Measurements from ENCODE around the gene AUP1.
A peak's percentile ranks its signal among the peaks of the same experiment; 100 is the strongest.

Gene AUP1

DNA sequence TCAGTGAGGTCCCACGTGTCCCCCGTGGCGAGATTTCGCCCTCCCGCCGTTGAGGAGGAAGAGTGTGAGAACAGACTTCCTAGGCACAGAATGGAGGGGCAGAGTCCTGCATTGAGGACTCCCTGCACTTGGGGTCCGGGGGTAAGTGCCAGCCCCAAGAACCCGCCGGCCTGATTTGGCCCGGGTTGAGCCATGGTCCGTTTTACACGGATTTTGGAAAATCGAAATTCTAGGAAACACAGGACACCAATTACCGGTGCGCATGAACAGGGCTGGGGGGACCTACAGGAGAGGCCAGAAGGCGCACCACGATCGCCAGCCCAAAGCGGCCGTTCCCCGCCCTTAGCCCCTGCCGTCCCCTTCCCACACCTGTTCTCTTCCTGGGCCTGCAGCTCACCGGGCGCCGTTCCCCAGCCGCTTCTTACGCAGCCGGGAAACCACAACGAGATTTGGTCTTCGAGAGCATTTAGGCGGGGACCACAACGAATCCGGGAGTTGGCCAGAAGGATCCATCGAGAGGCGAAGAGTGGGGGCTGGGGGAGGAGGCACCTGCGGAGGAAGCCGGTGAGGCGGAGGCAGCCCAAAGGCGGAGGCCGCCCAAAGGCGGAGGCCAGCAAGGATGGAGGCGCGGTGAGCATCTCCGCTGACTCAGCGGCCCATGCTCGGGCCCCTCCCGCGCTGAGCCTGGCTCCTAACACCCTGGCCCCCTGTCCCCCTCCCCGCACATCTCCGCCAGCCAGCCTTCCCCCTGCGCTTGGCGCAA, 15.7 kb downstream of the AUP1 start:
- peak; percentile 62 for DNase-seq (ENCODE audit: low spot score)

DNA sequence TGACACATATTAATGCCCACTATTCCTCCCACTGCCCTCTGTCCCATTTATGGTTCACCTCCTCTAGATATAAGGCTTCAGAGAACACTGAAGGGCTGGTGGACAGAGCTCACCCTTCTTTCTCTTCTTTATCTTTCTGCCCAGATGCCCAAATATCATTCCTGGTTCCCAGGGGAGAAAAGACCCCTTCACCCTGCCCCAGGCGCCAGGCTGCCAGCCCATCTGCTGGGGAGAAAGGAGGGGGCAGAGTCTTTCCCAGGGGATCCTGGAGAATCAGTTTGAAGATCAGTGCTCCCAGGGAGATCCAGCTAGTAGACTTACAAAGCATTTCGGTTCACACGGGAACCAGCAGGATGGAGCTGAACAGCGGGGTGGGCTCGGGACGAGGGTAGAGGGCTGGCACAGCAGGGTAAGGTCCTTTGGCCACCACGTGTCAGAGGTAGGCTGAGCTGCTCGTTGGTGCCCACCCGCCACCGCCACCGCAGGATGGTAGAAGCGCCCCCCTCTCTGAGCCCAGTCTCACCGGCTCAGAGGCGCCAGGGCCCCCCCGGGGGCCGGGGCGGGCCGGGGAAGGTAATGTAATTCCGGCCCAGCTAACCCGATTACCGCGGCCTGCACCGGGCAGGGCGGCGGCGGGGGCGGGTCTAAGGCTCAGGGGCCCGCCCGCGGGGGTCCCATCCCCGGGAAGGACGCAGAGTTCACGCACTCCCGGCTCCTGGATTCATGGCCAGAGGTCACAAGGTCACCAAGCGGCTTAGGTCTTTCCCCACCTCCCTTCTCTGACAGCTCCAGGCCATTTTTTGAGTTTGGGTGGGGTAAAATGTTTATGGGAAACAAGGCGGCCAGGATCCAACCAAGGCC, 16.5 kb downstream of the AUP1 start:
- DNase-seq (ENCODE audit: low spot score) = peak; percentile 82

DNA sequence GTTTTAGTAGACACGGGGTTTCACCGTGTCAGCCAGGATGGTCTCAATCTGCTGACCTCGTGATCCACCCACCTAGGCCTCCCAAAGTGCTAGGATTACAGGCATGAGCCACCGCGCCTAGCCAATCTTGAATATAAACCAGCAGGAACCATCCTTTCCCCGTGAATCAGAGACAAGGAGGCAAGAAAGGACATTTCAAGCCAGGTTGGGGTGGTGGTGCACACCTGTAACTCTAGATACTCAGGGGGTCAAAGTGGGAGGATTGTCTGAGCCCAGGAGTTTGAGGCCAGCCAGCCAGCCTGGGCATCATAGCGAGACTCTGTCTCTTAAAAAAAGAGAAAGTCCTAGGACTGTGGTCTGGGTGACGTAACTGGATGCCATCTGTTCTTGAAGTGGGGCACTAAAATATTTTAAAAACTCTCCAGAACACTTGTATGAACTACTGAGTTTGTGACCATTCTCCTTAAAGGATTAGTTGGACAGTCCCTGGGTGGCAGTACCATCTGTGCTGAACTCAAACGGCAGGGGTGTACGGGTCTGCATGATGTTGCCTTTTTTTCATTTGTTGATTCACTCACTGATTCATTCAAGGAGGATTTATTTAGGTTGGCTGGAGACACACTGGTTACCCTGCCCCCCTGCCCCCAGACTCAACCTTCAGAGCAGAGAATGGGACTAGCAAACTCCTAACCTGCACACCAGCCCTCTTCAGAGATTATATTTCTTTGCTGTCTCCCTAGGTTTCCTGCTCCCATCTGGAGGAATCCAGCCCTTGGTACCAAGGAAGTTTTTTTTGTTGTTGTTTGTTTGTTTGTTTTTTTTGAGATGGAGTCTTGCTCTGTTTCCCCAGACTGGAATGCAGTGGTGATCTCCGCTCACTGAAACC, 18.2 kb downstream of the AUP1 start:
- DNase-seq (ENCODE audit: low spot score) = no peak

DNA sequence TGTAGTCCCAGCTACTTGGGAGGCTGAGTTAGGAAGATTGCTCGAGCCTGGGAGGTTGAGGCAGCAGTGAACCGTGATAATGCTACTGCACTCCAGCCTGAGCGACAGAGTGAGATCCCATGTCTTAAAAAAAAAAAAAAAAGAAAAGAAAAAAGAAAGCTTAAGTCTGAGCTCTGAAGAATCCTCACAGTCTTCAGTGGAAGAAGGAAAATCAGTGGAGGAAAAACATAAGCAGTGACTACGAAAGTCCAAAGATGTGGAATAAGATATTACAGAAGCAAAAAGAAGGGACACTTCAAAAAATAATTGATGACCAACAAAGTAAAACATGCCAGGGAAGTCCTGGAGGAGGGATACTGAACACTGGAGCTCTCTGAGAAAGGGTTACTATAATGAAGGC, 19.2 kb downstream of the AUP1 start:
- DNase-seq (ENCODE audit: low spot score) = no peak

DNA sequence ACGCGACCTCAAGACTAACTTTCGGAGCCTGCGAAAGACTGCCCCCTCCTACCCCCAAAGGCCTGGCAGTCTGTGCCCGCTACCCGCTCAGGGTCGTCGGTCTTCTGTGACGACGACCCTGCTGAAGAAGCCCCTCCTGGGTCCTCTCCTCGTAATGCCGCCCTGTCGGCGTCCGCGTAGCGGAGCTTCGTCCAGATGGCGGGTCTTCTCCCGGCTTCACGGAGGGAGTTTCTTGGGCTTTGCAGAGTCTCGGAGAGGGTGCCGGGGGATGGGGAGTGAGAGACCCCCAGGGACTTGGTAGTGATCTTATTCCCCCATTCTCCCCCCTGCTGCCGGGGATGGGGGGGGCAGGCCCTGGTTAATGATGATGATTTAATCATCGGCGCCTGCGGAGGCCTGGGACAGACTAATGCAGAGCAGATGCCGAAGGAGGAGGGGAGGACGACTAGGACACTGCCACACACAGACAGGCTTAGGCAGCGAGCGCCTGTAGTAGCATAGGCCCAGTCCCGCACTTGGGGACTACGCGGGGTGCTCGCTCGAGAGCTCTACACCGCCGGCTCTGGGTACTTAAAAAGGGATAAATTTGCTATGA, 21.5 kb downstream of the AUP1 start:
- no peak for DNase-seq (ENCODE audit: low spot score)

DNA sequence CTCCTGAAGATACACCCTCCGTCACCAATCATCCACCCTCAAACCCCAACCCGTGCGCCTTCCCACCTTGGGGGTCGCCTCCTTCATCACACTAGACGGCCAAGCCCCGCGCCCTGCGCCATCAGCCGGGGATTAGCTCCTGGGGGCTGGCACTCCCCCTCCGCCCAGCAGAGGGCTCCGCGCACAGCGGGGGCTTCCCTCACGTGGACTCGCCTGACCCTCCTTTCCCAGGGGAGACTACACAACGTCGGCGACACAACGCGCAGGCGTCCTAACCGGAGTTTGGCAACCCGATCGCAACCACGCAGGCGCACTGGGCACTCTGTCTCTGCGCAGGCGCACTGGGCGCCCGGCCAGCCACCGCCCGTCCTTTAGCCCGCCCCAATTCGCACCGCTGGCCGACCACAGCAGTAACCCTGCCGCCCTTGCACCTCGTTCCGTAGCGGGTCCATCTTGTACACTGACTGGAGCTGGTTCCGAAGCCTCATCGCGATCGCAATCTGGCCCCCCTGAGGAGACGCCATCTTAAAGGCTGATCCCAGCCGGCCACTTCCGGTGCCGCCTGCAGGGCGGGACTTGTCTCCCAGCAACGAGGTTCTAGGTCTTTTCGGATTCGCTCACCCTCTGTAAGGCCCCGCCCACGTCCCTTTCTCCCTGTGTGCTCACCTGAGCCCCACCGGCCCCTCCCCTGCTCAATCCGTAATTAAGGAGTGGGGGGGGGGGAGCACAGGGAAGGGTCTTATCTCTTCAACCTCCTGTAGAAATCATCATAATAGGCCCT, 22.2 kb downstream of the AUP1 start, which contains the start of gene PCGF1:
PCGF1 (minus strand) TSS at position 551 of the 781 bp plus-strand sequence; CDS start at position 524, 27 bp downstream.
- DNase-seq (ENCODE audit: low spot score) = peak; percentile 97

DNA sequence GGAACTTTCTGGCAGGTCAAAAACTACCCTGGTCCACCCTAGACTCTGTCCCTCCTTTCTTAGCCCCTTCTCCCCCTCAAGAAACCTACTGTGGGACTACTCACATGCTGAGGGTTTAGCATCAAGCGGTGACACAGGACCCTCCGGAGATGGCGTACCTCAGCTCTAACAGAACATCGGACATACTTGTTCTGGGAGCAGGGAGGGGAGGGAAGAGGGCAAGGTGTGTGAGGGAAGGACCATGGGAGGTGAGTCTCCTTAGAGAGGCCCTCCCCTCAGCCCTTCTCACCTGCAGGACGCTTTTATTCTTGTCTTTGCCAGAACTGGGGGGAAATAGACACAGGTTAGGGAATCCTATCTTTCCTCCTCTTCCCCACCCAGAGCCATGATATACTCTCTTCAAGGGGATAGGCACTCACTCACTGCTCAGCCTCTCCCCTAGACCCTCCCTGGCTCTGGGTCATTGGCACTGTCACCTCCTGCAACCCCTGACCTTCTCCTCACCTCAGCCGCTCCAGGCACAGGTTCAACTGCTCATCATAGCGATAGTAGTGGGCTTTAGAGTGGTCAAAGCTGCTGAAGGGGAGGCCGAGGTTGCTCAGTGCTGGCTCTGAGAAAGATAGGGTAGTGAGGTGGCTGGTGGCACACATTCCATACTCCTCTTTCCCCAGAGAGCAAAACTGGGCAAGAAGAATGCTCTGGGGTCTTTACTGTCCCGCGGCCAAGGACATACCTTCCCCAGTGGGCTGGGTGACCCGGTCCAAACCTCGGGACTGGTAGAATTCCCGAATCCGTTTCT, 23.9 kb downstream of the AUP1 start:
- no peak for DNase-seq (ENCODE audit: low spot score)

DNA sequence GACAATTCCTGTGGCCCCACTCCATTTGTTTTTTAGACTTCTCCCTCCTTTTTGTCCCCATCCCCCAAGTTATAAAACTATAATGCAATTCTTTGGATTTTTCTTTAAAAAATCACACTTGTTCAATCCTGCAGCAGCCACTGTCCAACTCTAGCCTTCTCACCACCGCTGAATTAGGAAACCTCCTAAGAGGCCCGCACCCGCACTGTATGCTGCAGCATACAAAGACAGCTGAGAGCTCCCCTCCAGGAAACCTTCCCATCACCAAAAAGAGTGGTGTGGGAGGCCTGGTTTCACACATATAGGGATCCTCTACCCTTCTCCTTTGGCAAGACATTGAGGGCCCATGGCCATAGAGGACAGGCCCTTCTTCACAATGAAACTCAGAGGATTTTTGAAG, 24.9 kb downstream of the AUP1 start:
- DNase-seq (ENCODE audit: low spot score) = no peak

DNA sequence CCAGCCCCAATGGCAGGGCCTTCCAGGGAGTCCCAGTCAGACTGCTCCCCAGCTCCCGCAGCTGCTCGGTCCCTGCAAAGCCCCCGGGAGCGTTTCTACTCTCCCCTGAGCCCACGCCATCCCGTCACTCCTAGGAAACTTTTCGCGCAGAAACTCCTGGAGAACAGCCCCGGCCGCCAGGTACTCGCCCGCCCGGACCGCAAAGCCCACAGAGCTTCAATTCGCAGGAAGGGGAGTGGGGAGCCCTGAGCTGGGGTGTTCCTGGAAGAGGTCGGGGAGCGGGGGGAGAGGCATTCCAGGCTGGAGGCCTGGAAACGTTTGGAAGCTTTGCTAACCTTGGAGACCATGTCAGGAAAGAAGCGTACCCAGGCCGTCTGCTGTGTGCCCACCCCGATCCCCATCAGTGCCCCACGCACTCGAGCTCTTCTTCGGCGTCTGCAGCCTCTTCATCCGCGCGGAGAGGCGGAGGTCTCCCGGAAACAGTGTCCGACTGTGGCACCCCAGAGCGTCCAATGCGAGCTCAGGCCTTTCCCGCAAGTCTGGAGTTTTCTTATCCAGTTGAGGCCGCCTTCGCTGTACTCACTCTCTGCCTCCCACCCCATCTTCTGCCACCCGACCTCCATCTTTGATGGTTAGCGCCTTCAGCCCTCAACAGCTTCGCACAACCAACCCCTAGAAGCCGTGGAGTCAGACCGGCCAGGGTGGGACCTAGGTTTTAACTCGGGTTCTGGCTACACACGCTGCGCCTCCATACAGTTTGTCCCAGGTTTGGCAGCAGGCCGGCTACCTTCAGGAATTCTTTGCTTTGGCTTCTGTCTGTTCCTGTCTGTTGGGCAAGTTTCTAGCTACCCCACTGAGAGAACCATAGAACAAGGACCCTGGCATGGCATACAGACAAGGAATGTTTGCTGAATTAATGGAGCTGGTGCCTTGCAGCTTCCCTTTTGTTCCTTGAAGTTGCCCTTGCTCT, 25.7 kb downstream of the AUP1 start:
- DNase-seq (ENCODE audit: low spot score) = no peak

DNA sequence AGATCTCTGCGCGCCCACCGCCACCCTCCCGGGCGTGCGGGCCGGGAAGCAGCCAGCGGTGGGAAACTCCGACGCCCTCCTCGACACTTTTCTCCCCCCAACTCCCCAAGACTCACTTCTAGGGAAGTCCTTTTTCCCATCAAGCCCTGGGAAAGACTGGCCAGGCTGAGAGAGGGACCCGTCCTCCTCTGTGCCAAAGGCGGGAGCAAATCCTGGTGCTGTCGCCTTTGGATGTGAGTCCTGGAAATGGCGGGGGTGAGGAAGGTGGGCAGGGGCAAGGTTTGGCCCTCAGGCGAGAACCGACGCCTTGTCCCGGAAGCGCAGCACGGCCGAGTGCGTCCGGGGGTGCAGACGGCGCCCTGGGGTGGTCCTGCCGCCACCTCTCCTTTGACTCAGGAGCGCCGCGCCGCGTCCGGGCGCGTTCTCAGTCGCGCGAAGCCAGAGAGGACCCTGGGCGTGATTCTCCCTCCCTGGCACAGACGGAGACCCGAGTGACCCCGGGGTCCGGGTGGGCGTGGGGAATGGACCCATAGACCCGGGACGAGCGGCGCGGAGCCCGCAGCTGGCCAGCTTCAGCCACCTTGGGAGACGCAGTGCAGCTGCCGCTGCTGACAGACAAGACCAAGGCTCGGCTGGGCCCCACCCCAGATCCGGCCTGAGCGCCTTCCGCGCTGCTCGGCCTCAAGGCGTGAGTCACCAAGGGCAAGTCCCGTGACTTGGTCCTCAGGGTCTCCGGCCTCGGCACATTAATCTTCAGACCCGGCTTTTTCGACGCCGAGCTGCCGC, 26.6 kb downstream of the AUP1 start:
- peak; percentile 78 for DNase-seq (ENCODE audit: low spot score)

DNA sequence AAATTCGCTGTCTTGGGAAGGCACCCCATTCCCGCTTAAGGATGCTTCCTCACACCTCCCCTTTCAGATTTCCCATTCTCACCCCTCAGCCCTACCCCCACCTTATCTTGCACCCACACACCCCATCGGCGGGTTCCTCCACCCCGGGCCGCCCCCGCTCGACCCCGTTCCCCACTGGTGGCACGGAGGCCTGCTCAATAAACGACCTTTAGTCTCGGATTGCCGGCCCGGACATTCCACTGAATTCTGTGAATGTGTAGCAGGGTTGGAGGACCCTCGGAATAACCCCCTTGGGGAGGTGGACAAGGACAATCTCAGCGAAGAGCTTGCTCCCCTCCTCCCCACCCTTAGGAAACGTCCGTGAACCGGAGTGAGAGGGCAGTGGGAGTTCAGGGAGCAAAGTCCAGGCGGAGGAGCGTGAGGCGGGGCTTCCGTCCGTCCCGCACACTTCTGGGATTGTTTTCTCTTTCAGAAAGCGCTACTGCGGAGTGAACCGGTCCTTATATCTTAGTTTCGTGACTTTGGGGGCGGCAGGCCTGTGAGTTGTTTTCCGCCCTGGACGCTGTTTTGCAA, 27.3 kb downstream of the AUP1 start:
- DNase-seq (ENCODE audit: low spot score) = no peak

DNA sequence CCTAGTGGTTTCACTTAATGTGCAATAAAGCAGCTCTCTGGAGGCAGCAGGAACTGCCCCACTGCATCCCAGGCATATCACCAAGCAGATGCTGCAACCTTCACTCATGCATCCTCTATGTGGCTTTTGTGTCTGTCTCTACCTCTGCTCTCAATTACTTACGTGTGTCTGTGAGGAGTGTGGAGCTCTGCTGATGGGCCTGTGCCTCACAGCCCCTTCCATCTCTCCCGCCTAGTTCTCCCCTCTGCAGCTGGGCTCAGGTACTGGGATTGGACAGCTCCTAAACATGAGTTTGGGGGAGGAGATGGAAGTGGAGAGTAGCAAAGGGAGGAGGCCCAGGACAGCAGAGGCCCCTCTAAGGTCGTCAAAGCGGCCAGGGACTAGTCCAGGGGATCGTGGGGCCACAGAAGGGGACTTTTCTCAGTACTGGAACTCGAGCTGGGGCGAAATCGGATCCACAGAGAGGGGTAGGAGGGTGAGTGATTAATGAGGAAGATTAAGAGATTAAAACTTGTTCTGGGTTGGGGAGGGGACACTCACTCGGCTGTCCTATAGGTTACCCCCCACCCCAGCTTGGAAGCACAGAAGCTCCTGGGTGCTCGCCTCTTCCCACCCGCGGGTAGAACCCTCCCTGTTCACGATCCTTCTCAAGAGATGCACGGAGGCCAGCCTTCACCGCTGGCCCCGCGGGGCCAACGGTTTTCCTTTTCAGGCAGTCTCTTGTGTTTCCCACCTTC, 28.0 kb downstream of the AUP1 start:
- no peak for DNase-seq (ENCODE audit: low spot score)

DNA sequence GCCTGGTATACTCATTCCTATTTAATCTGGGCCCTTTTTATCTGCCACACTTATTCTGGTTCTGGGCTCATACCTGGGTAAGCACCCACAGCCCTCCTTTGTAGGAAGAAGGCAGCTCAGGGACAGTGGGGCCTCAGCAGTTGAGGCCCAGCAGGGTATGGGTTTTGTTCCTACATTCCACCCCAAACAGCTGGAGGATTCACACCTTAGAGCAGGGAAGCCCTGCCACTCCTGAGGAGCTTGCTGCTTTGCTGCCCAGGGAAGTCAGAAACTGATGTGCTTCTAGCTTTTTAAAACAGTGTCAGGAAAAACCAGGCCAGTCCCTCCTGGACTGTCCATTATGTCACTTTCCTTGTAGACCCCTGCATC, 28.9 kb downstream of the AUP1 start:
- DNase-seq (ENCODE audit: low spot score) = no peak

DNA sequence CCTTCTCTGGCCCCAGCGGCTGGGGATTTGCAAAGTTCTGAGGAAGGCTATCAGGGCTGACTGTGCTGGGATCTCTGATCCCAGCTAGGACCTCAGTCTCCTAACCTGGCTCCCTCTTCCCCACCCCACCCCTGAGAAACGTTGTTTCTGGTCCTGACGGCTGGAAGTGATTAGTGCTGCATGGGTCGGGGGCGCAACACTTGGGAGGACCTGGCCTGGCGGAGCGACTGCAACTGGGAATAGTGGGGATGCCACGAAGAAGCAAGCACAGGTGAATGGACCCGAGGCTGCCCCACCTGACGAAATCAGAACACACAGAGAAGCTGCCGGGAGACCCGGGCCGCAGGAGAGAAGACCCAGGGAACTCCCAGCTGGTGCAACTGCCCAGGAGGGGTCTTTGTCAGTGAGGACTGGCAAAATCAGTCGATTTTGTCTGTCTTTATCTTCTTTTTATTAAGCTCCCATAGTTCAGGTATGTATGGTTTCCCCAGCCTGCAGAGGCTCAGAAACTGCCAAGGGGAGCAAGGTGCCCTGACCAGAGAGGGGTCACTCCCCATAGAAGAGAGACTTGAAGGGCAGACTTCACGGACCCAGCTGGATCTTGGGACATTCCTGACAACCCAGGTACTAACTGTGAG, 29.4 kb downstream of the AUP1 start:
- DNase-seq (ENCODE audit: low spot score) = no peak

DNA sequence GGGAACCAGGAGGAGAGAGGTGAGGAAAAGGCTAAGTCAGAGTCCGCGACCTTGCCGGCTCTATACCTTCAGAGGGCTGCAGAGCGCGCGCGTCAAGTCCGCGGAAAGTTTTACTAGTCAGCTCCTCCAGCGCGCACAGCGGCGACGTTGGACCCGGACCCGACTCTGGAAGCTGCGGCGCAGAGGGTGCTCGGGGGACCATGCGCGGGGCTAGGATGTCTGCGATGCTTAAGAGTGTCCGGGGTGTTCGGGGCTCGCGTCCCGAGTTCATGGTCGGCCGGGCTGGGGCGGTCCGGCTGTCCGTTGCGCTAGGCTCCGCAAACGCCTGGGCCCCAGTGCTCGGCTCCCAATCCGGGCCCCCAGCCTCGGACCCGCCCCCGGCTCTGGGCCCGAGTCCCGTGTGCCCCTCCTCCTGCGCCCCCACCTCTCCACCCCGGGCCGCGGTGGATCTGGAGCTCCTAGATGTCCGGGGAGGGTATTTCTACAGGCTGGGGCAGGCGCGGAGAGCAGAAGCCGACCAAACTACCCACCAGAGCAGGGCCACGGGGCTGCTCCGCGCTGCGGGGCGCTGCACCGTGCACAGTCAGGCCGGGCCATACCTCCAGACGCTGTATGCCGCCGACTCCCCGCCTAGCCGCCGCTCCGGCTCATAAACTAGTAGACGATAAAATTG, 30.1 kb downstream of the AUP1 start, which contains the start of gene LBX2:
LBX2 (minus strand) TSS at position 337 of the 673 bp plus-strand sequence; CDS start at position 271, 66 bp downstream.
- peak; percentile 60 for DNase-seq (ENCODE audit: low spot score)

Data from ecto neural progenitor cell (in vitro differentiated cells).